Measurements from ENCODE around the gene TRMT10B.

The TRMT10B gene

GRCh38 chr9:37705787-37706186 is 47.8 kb upstream of the TRMT10B start:
- TF ChIP-seq KLF1 (tag by site-specific recombination; IDR thresholded peaks at IDR 0.05), result no peak
- TF ChIP-seq ZNF558 (tag by site-specific recombination; IDR thresholded peaks at IDR 0.05), result 0 out of 2 replicates have a peak, but pooled peaks have one; percentile 14
- TF ChIP-seq ZNF426 (tag by site-specific recombination; IDR thresholded peaks at IDR 0.05), result peak; percentile 42
- TF ChIP-seq ZNF623 (tag by site-specific recombination; IDR thresholded peaks at IDR 0.05), result peak; percentile 28; the same call in 1 of the 2 replicates
- 0 out of 2 replicates have a peak, but pooled peaks have one; percentile 44 for TF ChIP-seq ZBTB11 (tag by site-specific recombination; conservative IDR thresholded peaks at IDR 0.05; ENCODE audit: low read depth)
- 0 out of 2 replicates have a peak, but pooled peaks have one; percentile 23 for TF ChIP-seq ZNF664 (tag by site-specific recombination; IDR thresholded peaks at IDR 0.05)
- 0 out of 2 replicates have a peak, but pooled peaks have one; percentile 16 for TF ChIP-seq ZNF560 (tag by site-specific recombination; IDR thresholded peaks at IDR 0.05; ENCODE audit: borderline replicate concordance)
- no peak for TF ChIP-seq ZNF280C (tag by site-specific recombination; IDR thresholded peaks at IDR 0.05)
- no peak for TF ChIP-seq HOXD13 (CRISPR knock-in tag; IDR thresholded peaks at IDR 0.05; ENCODE audit: borderline replicate concordance)
- peak; percentile 70 for TF ChIP-seq ZNF518A (tag by site-specific recombination; conservative IDR thresholded peaks at IDR 0.05; ENCODE audit: low read depth)
- peak; percentile 28; the same call in 1 of the 2 replicates for TF ChIP-seq ZNF555 (tag by site-specific recombination; conservative IDR thresholded peaks at IDR 0.05)
- TF ChIP-seq ZNF394 (tag by site-specific recombination; IDR thresholded peaks at IDR 0.05; ENCODE audit: borderline replicate concordance), result peak; percentile 74; the same call in 1 of the 2 replicates
- 0 out of 2 replicates have a peak, but pooled peaks have one; percentile 19 for TF ChIP-seq REST (tag by site-specific recombination; IDR thresholded peaks at IDR 0.05)
- CTCF ChIA-PET, result interaction anchor here (0.8 kb wide), 1 partner anchor 79 kb away, joined by 3 read pairs; the partner anchor contains the start of gene EXOSC3
- Histone ChIP-seq H3K4me3 (ENCODE audit: low read depth, low read length) (no peak overlapping the region), H3K4me1 (ENCODE audit: control insufficient read depth, insufficient read depth, low read length) (no peaks in the 10 kb centered on the region), H3K27ac (ENCODE audit: extremely low read depth, low read depth, low read length) (no peak overlapping the region), H3K36me3 (ENCODE audit: control insufficient read depth in 2 of 2, insufficient read depth in 1 of 2, low read length in 2 of 2) (no peaks in the 10 kb centered on the region), H3K9me3 (ENCODE audit: control insufficient read depth, insufficient read depth, low read depth, low read length) (no peaks in the 10 kb centered on the region)
- POLR2A ChIA-PET, result no interaction called here
